ENCODE measurements around the gene PDE9A.

DNA sequence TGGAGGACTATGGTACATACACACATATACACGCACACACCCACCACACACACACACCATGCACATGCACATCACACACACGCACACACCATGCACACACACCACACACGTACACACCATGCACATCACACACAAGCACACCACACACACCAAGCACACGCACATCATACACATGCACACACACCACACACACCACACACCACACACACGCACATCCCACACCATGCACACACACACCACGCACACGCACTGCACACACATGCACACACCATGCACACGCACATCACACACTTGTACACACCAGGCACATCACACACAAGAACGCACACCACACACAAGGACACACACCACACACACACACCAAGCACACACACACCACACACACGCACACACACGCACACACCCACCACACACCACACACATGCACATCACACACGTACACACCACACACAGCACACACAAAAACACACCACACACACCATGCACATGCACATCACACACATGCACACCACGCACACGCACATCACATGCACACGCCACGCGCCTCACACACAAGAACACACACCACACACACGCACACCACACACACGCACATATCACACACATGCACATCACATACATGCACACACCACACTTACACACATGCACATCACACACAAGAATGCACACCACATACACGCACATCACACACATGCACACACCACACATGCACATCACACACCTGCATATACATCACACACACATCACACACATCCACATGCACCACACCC lies 9.2 kb downstream of the PDE9A start:
- TF ChIP-seq POLR2AphosphoS5 (IDR thresholded peaks at IDR 0.05; ENCODE audit: low read depth, low read length) (no peak), POLR2A (IDR thresholded peaks at IDR 0.05; ENCODE audit: low read depth, low read length) (no peak), TAF1 (IDR thresholded peaks at IDR 0.05; ENCODE audit: low read depth, low read length) (no peak), PAX5 (IDR thresholded peaks at IDR 0.05; ENCODE audit: insufficient read depth, low read length, severe bottlenecking) (no peak)
